Body of pancreas (tissue), 4 donors: ENCODE results near the gene GNG11.

ENCODE experiments used
- CTCF ChIP-seq, 7 experiments: fragments of 450-650 bp in 4 of 7; fragments of 200-600 bp in 3 of 7; sonication (generic) in 3 of 7; IDR thresholded peaks; one replicate each; pipeline ENCODE4 v1.5.1; 2016 to 2019; ENCODE audit warnings: antibody characterized with exemption in 7 of 7
- POLR2A ChIP-seq, 3 donors: fragments of 450-650 bp; IDR thresholded peaks; one replicate each; pipeline ENCODE4 v1.6.1; 2016; ENCODE audit warnings: antibody characterized with exemption in 3 of 3, mild to moderate bottlenecking in 2 of 3

GRCh38 chr7:93877742-93878141 lies 43.8 kb upstream of the GNG11 start:
- no peak for TF ChIP-seq CTCF (IDR thresholded peaks at IDR 0.05)
- TF ChIP-seq POLR2A (IDR thresholded peaks at IDR 0.05) = no peak
